HCT116 (cell line): ENCODE measurements around the gene APBA3. TPM values are rescaled to one million over a fixed set of nuclear protein-coding genes. Genes with fewer than 3 reads are reported as not detected.

Experiments
- ATAC-seq: fragments of 200-7000 bp; cut with Tn5 transposase; 2 replicates; pipeline ENCODE4 v1.9.1; 2020; ENCODE audit warnings: mild to moderate bottlenecking, moderate library complexity
- BruUV-seq: library from RNA; stranded (reverse); fragments of 400-500 nt; replicated peaks from 2 replicates; lab custom pipeline; 2021; lab: Mats Ljungman, UMichigan
- CTCF ChIA-PET: fragments of 300-600 bp; sonication (Branson Sonifier 250); formaldehyde crosslinking; loops from one replicate; lab custom pipeline; 2021; ENCODE audit warnings: antibody characterized with exemption; lab: Charles Lee
- POLR2A ChIA-PET: fragments of 300-600, 350-600 bp; sonication (Branson Sonifier 250); formaldehyde crosslinking; loops from one replicate; lab custom pipeline; 2021; ENCODE audit warnings: antibody characterized with exemption; lab: Charles Lee
- RAD21 ChIA-PET, 2 experiments: fragments of 300-600 bp; sonication (Branson Sonifier 250); formaldehyde crosslinking; loops; one replicate each; lab custom pipeline; 2023; ENCODE audit warnings: low total read pairs in 2 of 2; ENCODE audit not compliant: uncharacterized antibody in 2 of 2, unreplicated experiment in 2 of 2, low non-redundant PET in 1 of 2; lab: Charles Lee
- DNase-seq: peaks from one replicate; pipeline ENCODE4 v3.0.0-alpha.2; 2010; ENCODE audit warnings: low read depth, low spot score
- H2AFZ ChIP-seq: fragments of 200-600 bp; shearing (Covaris generic), sonication (generic); 2 replicates; pipeline ENCODE4 v1.6.1; 2017; ENCODE audit warnings: low read depth, mixed run types, mixed read lengths, antibody characterized with exemption, low read length; ENCODE audit not compliant: poor library complexity, severe bottlenecking
- H3K27ac ChIP-seq: 2 replicates; pipeline ENCODE4 v1.5.1; 2012; ENCODE audit warnings: low read depth, low read length
- H3K27me3 ChIP-seq: fragments of 200-600 bp; sonication (generic); 2 replicates; pipeline ENCODE4 v1.6.1; 2016; ENCODE audit warnings: mixed run types, low read length, mixed read lengths; ENCODE audit not compliant: insufficient read depth
- H3K36me3 ChIP-seq, 2 experiments: fragments of 200-500 bp in 1 of 2; fragments of 200-600 bp in 1 of 2; sonication (Bioruptor generic) in 1 of 2; sonication (generic) in 1 of 2; 2 replicates each; pipeline versions ENCODE4 v1.5.1 to v1.6.1; 2014 to 2016; ENCODE audit warnings: low read length in 2 of 2, inconsistent platforms in 1 of 2, mixed read lengths in 1 of 2, mixed run types in 1 of 2; ENCODE audit not compliant: insufficient read depth in 2 of 2, control insufficient read depth in 1 of 2
- H3K4me1 ChIP-seq, 2 experiments: fragments of 200-600 bp in 1 of 2; sonication (generic) in 1 of 2; 2 replicates each; pipeline versions ENCODE4 v1.5.1 to v1.6.1; 2012 to 2017; ENCODE audit warnings: low read length in 2 of 2, inconsistent platforms in 1 of 2, mild to moderate bottlenecking in 1 of 2, mixed read lengths in 1 of 2, mixed run types in 1 of 2, moderate library complexity in 1 of 2; ENCODE audit not compliant: insufficient read depth in 2 of 2, control insufficient read depth in 1 of 2
- H3K4me2 ChIP-seq: fragments of 200-600 bp; sonication (generic); 2 replicates; pipeline ENCODE4 v1.6.1; 2017; ENCODE audit warnings: mixed run types, low read length, mixed read lengths
- H3K4me3 ChIP-seq, 2 experiments: fragments of 200-600 bp in 1 of 2; sonication (generic) in 1 of 2; replicated peaks in 1 of 2; 2 replicates each; pipeline ENCODE4 v1.5.1; 2011 to 2016; ENCODE audit warnings: low read length in 2 of 2, control low read depth in 1 of 2, low read depth in 1 of 2, mild to moderate bottlenecking in 1 of 2, mixed read lengths in 1 of 2, mixed run types in 1 of 2
- H3K79me2 ChIP-seq: fragments of 200-600 bp; sonication (generic); 2 replicates; pipeline ENCODE4 v1.6.1; 2017; ENCODE audit warnings: mild to moderate bottlenecking, mixed run types, low read length, moderate library complexity, mixed read lengths; ENCODE audit not compliant: insufficient read depth
- H3K9ac ChIP-seq: fragments of 200-600 bp; sonication (generic); 2 replicates; pipeline ENCODE4 v1.6.1; 2016; ENCODE audit warnings: low read length, mixed read lengths
- H3K9me2 ChIP-seq: fragments of 200-600 bp; sonication (generic), shearing (Covaris generic); 2 replicates; pipeline ENCODE4 v1.6.1; 2017; ENCODE audit warnings: mixed run types, mild to moderate bottlenecking, moderate library complexity; ENCODE audit not compliant: insufficient read depth
- H3K9me3 ChIP-seq, 2 experiments: fragments of 200-500 bp in 1 of 2; fragments of 200-600 bp in 1 of 2; sonication (Bioruptor generic) in 1 of 2; sonication (generic) in 1 of 2; 2 replicates each; pipeline ENCODE4 v1.6.1; 2014 to 2017; ENCODE audit warnings: low read length in 2 of 2, mixed read lengths in 2 of 2, inconsistent platforms in 1 of 2, low read depth in 1 of 2, mild to moderate bottlenecking in 1 of 2, mixed run types in 1 of 2, moderate library complexity in 1 of 2; ENCODE audit not compliant: control insufficient read depth in 1 of 2, insufficient read depth in 1 of 2
- H4K20me1 ChIP-seq: fragments of 200-600 bp; sonication (generic), shearing (Covaris generic); 2 replicates; pipeline ENCODE4 v1.6.1; 2017; ENCODE audit warnings: mixed run types, mild to moderate bottlenecking, moderate library complexity; ENCODE audit not compliant: insufficient read depth
- CBX3 ChIP-seq: IDR thresholded peaks from 2 replicates; pipeline ENCODE4 v1.6.1; 2012; ENCODE audit warnings: low read depth
- EGR1 ChIP-seq: IDR thresholded peaks from 2 replicates; pipeline ENCODE4 v1.6.1; 2012; ENCODE audit warnings: low read depth
- EZH2 ChIP-seq: fragments of 200-600 bp; sonication (generic); IDR thresholded peaks from 2 replicates; pipeline ENCODE4 v1.6.1; 2017; ENCODE audit warnings: antibody characterized with exemption, mixed run types
- EZH2phosphoT487 ChIP-seq: fragments of 200-600 bp; IDR thresholded peaks from 2 replicates; pipeline ENCODE4 v1.6.1; 2018; ENCODE audit warnings: antibody characterized with exemption, borderline replicate concordance
- FOSL1 ChIP-seq: IDR thresholded peaks from 2 replicates; pipeline ENCODE4 v1.6.1; 2012; ENCODE audit warnings: low read depth
- POLR2A ChIP-seq: IDR thresholded peaks from 2 replicates; pipeline ENCODE4 v1.7.0; 2011; ENCODE audit warnings: borderline replicate concordance; ENCODE audit not compliant: insufficient read depth, insufficient read length; ENCODE audit errors: extremely low read depth
- RAD21 ChIP-seq: IDR thresholded peaks from 2 replicates; pipeline ENCODE4 v1.6.1; 2012; ENCODE audit warnings: low read depth, mild to moderate bottlenecking
- SIN3A ChIP-seq: IDR thresholded peaks from 2 replicates; pipeline ENCODE4 v1.6.1; 2012; ENCODE audit warnings: low read depth
- SP1 ChIP-seq: IDR thresholded peaks from 2 replicates; pipeline ENCODE4 v1.6.1; 2012; ENCODE audit warnings: low read depth
- ZFX ChIP-seq: fragments of 450-650 bp; IDR thresholded peaks from 2 replicates; pipeline ENCODE4 v1.6.1; 2017
- ZNF274 ChIP-seq: fragments of 200-500 bp; sonication (Bioruptor generic); IDR thresholded peaks from 2 replicates; pipeline ENCODE4 v1.6.1; 2014; ENCODE audit warnings: mild to moderate bottlenecking, low read depth, low read length, inconsistent platforms
- intact Hi-C: fragments of 100-400 bp; cut with micrococcal nuclease; formaldehyde crosslinking; loops from 2 replicates; pipeline ENCODE4 v1.10.0; 2022
- total RNA-seq: library from RNA; stranded (reverse); gene quantifications from one replicate; pipeline ENCODE4 v1.2.1, GENCODE V29; 2021; ENCODE audit not compliant: unreplicated experiment
- TF ChIP-seq, protein P1 (sequence below): IDR thresholded peaks from 2 replicates; pipeline ENCODE4 v1.6.1; 2011; ENCODE audit warnings: mild to moderate bottlenecking, low read length, moderate library complexity; ENCODE audit not compliant: insufficient replicate concordance; ENCODE audit errors: extremely low read depth
- TF ChIP-seq, protein P2 (sequence below): IDR thresholded peaks from 2 replicates; pipeline ENCODE4 v1.6.1; 2012
- TF ChIP-seq, protein P3 (sequence below): IDR thresholded peaks from 2 replicates; pipeline ENCODE4 v1.6.1; 2012; ENCODE audit warnings: low read depth
- TF ChIP-seq, protein P4 (sequence below): IDR thresholded peaks from 2 replicates; pipeline ENCODE4 v1.6.1; 2012

The APBA3 gene
- total RNA-seq, 1 experiment from 2014 or later: 29.5 TPM

DNA sequence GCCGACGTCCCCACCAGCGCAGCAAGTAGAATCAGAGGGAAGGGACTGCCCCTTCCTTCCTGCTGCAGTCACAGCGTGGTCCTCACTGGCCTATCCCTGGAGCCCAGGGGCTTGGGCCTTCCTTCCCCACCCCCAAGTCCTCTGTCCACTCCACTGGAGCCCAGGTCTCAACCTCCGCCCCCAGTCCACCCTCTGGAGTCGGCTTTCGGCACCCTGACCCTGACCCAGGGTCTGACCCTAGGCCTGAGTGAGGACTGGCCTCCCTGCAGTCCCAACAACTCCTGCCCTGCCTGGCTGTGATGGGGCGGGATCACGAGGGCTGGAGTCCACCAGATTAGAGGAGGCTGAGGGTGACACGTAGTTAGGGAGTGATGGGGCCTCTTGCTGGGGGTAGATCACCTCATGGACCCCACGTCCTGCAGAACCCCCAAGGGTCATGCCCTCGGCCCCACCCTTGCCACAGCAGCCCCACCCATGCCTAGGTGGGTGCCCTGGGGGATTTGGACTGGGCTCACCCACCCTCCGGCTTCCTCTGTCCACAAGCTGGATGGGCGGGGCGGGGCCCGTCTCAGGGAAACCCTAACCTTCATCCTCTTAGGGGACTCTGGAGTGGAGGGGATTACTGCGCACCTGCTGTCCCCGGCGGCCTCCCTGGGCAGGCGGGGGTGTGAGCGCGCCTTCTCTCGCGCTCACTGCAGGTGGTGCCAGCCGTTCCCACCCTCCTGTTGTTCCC, 6.7 kb upstream of the APBA3 start:
- Histone ChIP-seq H4K20me1 (no peaks in the 10 kb centered on the region), H3K27me3 (no peaks in the 10 kb centered on the region), H3K9me3 (no peaks in the 10 kb centered on the region), H3K79me2 (peaks cover 4% of the 10 kb centered on the region), H3K4me2 (no peak overlapping the region), H3K4me1 (peaks cover 3% of the 10 kb centered on the region in 2 experiments; a peak in 2 of 4 replicates), H3K9me2 (no peaks in the 10 kb centered on the region), H3K4me3 (no peak overlapping the region), H3K9ac (no peak overlapping the region), H3K27ac (no peak overlapping the region), H2AFZ (no peak overlapping the region), H3K36me3 (peaks cover 0 to 5% of the 10 kb centered on the region in 2 experiments; a peak in 2 of 4 replicates)
- intact Hi-C loops: no loop called here
- CTCF ChIA-PET: no interaction called here
- RAD21 ChIA-PET: no interaction called here
- ATAC-seq: no peak
- POLR2A ChIA-PET: no interaction called here
- no peak for DNase-seq
- no TSS peak for BruUV-seq
- TF ChIP-seq POLR2A (no peak), SIN3A (no peak), EZH2phosphoT487 (no peak), CBX3 (no peak), ZNF274 (no peak), RAD21 (no peak), EGR1 (no peak), EZH2 (no peak), FOSL1 (no peak), SP1 (no peak), ZFX (no peak)
- TF ChIP-seq, protein P1, sequence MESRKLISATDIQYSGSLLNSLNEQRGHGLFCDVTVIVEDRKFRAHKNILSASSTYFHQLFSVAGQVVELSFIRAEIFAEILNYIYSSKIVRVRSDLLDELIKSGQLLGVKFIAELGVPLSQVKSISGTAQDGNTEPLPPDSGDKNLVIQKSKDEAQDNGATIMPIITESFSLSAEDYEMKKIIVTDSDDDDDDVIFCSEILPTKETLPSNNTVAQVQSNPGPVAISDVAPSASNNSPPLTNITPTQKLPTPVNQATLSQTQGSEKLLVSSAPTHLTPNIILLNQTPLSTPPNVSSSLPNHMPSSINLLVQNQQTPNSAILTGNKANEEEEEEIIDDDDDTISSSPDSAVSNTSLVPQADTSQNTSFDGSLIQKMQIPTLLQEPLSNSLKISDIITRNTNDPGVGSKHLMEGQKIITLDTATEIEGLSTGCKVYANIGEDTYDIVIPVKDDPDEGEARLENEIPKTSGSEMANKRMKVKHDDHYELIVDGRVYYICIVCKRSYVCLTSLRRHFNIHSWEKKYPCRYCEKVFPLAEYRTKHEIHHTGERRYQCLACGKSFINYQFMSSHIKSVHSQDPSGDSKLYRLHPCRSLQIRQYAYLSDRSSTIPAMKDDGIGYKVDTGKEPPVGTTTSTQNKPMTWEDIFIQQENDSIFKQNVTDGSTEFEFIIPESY: no peak
- TF ChIP-seq, protein P2, sequence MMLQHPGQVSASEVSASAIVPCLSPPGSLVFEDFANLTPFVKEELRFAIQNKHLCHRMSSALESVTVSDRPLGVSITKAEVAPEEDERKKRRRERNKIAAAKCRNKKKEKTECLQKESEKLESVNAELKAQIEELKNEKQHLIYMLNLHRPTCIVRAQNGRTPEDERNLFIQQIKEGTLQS: no peak
- TF ChIP-seq, protein P3, sequence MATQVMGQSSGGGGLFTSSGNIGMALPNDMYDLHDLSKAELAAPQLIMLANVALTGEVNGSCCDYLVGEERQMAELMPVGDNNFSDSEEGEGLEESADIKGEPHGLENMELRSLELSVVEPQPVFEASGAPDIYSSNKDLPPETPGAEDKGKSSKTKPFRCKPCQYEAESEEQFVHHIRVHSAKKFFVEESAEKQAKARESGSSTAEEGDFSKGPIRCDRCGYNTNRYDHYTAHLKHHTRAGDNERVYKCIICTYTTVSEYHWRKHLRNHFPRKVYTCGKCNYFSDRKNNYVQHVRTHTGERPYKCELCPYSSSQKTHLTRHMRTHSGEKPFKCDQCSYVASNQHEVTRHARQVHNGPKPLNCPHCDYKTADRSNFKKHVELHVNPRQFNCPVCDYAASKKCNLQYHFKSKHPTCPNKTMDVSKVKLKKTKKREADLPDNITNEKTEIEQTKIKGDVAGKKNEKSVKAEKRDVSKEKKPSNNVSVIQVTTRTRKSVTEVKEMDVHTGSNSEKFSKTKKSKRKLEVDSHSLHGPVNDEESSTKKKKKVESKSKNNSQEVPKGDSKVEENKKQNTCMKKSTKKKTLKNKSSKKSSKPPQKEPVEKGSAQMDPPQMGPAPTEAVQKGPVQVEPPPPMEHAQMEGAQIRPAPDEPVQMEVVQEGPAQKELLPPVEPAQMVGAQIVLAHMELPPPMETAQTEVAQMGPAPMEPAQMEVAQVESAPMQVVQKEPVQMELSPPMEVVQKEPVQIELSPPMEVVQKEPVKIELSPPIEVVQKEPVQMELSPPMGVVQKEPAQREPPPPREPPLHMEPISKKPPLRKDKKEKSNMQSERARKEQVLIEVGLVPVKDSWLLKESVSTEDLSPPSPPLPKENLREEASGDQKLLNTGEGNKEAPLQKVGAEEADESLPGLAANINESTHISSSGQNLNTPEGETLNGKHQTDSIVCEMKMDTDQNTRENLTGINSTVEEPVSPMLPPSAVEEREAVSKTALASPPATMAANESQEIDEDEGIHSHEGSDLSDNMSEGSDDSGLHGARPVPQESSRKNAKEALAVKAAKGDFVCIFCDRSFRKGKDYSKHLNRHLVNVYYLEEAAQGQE: no peak
- TF ChIP-seq, protein P4, sequence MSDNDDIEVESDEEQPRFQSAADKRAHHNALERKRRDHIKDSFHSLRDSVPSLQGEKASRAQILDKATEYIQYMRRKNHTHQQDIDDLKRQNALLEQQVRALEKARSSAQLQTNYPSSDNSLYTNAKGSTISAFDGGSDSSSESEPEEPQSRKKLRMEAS: no peak
